Skeletal muscle cell (primary cell): ENCODE data around the gene PABPN1.

Experiments used
- DNase-seq: peaks from one replicate; pipeline ENCODE4 v3.0.0-alpha.2; 2010; ENCODE audit warnings: low read depth
- H3K4me3 ChIP-seq: 2 replicates; pipeline ENCODE4 v1.5.1; 2011; ENCODE audit warnings: low read depth, mild to moderate bottlenecking, control low read depth, low read length, moderate library complexity

Gene PABPN1

GRCh38 chr14:23355871-23356435 is 34.7 kb downstream of the PABPN1 start:
- no peak overlapping the region for H3K4me3 ChIP-seq
- no peak for DNase-seq

- no peak overlapping the region for H3K4me3 ChIP-seq
- DNase-seq, result no peak
These were observed 35.4 kb downstream of the PABPN1 start for GRCh38 chr14:23356662-23357061.

DNA sequence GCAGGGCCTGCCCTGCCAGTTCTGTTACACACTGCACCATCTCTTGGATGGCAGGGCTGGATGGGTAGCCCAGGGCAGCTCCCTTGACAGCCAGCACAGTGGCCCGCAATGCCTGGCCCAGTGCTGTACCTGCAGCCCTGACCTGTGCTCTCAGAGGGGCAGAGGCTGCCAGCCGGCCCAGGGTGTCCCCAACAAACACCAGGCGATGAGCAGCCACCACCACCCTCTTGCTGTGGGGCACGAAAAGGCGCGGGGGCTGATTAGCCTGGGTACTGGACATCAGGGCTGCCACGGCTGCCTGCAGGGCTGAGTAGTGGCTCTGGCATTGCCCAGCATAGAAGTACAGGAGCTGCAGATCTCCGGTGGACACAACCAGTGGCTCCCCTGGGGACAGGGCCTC is 36.0 kb downstream of the PABPN1 start:
- no peak overlapping the region for H3K4me3 ChIP-seq
- no peak for DNase-seq

- no peak for DNase-seq
- no peak overlapping the region for H3K4me3 ChIP-seq
These were observed 36.8 kb downstream of the PABPN1 start for GRCh38 chr14:23358042-23358441.

DNA sequence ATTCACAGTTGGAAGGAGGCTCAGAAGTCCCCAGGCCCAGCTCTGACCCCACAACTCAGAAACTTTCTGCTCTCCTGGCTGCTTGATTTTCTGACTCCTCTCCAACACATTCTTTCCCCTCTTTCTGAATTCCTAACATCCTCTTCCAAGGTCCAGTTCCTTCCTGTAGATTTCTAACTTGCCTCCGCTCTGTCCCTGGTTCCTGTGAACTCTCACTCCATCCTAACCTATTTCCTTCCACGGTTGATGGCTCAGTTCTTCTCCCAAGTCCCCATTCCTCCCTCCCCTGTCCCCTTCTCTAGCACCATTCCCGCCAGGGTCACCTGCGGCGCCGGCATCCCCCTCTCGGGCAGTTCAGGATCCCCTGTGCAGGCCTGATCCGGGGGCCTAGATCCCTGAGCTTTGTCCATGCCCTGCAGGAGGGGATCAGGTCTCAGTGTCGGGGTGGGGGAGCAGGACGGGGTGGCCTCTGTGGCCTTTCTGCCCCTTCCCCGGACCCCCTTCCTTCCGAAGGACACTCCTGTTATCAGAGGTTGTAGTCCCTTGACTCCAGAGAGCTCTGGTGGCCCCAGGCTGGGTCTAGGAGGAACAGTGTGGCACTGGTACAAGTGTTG is 37.4 kb downstream of the PABPN1 start:
- no peak overlapping the region for H3K4me3 ChIP-seq
- no peak for DNase-seq

GRCh38 chr14:23359167-23359626 is 37.9 kb downstream of the PABPN1 start:
- no peak overlapping the region for H3K4me3 ChIP-seq
- DNase-seq, result no peak

GRCh38 chr14:23359722-23360447 is 38.6 kb downstream of the PABPN1 start:
- H3K4me3 ChIP-seq, result no peak overlapping the region
- no peak for DNase-seq

- no peak for DNase-seq
- no peak overlapping the region for H3K4me3 ChIP-seq
These were observed 39.2 kb downstream of the PABPN1 start for GRCh38 chr14:23360496-23360895.

GRCh38 chr14:23361320-23361719 is 40.1 kb downstream of the PABPN1 start:
- DNase-seq, result no peak
- H3K4me3 ChIP-seq, result no peak overlapping the region

DNA sequence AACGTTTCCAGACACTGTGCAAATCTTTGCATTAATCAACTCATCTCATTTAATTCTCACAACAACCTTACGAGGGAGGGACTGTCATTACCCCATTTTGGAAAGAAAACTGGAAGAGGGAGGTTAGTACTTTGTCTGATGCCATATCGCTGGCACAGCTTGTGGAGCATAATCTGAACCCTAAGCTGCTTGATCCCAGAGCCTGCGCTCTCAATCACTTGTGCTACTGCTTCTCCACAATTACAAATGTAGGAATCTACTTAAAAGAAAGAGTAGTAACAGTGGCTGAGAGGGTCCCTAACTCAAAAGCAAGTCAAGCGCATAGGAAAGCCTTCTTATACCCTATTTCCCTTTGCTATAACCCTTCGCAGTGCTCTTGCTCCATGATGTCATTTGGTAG is 40.5 kb downstream of the PABPN1 start:
- H3K4me3 ChIP-seq, result no peak overlapping the region
- DNase-seq, result no peak

DNA sequence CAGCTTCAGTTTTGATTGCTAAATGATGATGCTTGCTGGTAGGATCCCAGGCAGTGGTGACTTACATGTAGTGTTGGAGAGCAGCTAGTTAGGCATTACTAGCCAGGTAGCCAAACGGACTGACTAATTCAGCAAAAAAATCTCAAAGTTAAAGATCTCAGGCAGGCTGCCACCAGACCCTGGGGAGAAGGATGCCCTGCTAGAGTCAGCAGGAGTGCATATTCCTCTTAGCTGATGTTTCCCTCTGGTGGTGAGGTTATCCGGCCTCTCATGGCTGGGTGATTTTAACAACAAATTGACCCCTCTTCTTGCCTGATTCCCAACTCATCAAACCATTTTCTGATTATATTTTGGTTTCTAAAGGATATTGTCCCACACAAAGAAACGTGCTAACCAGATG is 40.9 kb downstream of the PABPN1 start:
- no peak overlapping the region for H3K4me3 ChIP-seq
- DNase-seq, result no peak

DNA sequence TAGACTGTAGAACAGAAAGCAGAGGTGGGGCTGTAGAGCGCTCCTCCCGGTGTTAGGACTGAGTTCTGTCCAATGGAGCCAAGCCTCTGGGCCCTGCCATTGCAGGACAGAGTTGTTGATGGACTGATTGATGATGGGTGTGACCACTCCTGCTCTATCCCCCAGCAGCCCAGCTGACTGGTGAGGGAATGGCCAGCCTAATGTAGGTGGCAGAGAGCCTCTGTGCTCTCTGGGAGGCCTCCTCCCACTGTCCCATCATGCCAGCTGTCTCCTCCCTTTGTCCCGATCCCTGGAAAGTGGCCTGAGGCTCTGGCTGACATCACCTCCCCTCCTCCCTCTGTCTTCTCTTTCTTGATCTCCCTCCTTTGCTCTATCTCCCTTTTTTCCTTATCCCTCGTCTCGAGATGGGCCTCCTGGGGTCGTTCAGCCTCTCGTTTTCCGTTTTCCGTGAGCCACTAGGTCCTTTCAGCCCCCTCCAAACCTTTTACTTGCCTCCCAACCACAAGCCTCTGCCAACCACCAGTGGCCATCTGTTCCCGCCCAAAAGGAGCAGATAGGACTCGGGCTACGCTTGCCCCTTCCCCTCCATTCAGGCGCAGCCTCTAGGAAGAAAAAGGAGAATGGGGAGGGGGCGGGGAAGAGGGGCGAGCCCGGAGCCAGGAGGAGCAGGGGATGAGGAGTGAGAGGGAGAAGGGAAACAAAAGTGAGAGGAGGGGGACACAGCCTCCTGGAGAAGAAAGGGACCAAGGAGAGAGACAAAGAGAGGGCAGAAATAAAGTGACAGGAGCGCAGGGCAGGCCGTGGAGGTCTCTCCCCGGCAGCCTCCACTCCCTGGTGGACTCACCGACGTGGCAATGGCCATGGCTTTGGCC is 43.1 kb downstream of the PABPN1 start:
- no peak for DNase-seq
- peak overlapping the region; percentile 51 for H3K4me3 ChIP-seq

DNA sequence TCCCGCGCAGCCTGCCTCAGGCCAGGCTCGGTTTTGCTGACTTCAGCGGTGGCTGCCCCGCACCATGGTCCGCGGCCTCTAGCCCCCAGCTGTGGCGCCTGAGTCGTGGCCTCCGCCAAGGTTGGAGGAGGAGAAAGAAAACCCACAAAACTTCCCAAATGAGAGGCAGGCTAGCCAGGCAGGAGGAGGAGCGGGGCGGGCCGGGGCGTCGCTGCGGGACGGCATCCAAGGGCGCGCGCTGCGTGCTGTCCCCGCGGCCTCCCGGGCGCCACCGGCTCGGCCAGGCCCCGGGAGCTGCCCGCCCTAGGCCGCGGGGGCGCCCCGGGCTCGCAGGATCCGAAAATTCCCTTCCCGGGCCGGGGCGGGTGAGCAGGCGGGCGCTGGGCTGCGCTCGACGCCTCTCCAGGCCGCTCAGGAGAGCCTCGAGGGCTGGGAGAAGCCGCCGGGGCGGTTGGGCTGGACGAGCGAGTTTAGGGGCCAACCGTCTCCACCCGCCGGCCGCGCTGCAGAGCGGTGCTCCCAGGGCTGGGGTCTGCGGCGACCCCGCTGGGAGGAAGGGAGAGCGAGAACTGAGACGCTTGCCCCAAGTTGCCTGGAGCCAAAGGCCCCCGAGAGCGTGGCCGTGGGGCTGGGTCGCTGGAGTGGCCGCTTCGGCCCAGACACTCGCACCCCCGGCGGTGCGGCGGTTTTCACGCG is 43.9 kb downstream of the PABPN1 start, which contains the start of gene EFS:
TSS of gene EFS (minus strand) at position 137 of the 696 bp plus-strand sequence. CDS start 147 bp downstream, outside the sequence.
- no peak for DNase-seq
- H3K4me3 ChIP-seq, result peak within 1 kb of the TSS; percentile 51

DNA sequence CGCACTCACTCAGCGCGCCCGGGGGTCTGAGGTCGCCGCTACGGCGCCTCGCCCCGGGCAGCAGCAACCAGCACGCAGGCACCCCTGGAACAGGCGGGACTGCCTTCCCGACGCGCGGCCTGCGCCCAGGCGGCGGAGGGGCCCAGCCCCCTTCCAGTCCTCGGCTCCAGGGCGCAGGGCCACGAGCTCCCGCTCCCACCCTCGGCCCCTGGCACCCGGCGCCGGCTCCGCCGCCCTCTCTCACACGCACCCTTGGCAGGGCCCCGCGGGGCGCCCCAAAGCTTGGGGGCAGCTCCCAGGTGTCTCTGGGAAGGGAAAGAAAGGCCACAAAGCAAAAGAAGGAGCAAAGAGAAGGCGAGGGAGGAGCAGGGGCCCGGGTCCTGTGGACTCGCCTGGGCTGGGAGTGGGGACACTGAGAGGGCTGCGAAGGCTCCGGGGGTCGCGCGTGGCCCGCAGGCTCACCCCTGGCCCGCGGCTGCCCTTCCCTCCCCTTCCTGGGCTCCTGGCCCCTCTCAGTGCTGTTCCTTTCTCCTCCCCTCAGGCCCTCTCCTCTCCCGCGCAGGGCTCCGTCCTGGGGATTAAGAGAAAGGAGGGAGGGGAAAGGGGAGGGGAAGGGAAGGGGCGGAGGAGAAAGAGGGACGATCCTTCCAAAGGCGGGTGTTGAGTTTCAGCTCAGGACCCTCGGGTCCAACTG is 44.6 kb downstream of the PABPN1 start:
- H3K4me3 ChIP-seq, result peak overlapping the region; percentile 51
- no peak for DNase-seq

- H3K4me3 ChIP-seq, result peak overlapping the region; percentile 51
- no peak for DNase-seq
These were observed 45.2 kb downstream of the PABPN1 start for GRCh38 chr14:23366426-23366921.

GRCh38 chr14:23370221-23370620 is 49.0 kb downstream of the PABPN1 start:
- no peak for DNase-seq
- H3K4me3 ChIP-seq, result no peak overlapping the region

DNA sequence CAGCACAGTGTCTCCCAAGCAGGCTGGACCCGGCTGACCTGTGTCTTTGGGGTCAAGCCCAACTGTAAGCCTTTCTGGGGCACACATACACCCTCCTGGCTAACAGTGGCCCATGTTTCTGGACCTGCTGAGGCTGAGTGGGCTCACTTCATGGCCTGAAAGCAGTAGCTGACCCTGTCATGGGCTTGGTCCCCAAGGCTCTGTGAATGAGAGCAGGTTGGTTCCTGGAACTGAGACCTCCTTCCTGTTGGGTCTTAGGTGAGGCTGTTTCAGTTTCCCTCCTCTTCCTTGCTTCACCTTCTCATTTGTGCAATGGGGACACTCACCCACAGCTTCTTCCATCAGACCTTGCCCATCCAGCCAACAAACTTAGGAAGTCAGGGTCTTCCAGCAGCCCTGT is 50.6 kb downstream of the PABPN1 start:
- H3K4me3 ChIP-seq, result no peak overlapping the region
- DNase-seq, result no peak

DNA sequence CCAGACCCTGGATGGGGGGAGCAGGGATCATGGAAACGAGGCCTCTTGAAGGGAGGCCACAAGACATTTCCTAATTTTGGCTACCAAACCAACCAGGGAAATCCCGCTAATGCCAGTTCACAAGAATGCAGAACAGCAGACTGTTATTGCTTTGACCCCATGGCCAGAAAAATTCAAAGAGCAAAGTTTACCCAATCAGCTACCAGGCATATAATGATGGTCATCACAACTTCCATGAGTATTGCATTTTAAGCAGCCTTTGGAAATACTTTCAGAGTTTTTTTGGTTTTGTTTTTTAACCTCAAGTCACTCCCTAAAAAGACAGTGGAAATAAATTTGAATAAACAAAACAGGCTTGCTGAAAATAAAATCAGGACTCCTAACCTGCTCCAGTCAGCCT is 51.3 kb downstream of the PABPN1 start, which contains the start of gene IL25:
TSS of gene IL25 (plus strand) at position 301 of the 400 bp plus-strand sequence.
- DNase-seq, result no peak
- no peak within 1 kb of the TSS for H3K4me3 ChIP-seq
